Lower leg skin (tissue), 3 donors: ENCODE results near the gene ZNF530.

Experiments
- POLR2A ChIP-seq, 2 donors: fragments of 450-650 bp; IDR thresholded peaks; one replicate each; pipeline ENCODE4 v1.6.1; 2016 to 2017; ENCODE audit warnings: antibody characterized with exemption in 2 of 2, mild to moderate bottlenecking in 1 of 2, moderate library complexity in 1 of 2
- TF ChIP-seq, protein P1 (sequence below), 3 donors: fragments of 450-650 bp; IDR thresholded peaks; one replicate each; pipeline ENCODE4 v1.5.1; 2016; ENCODE audit warnings: antibody characterized with exemption in 3 of 3, mild to moderate bottlenecking in 3 of 3, moderate library complexity in 2 of 3

DNA sequence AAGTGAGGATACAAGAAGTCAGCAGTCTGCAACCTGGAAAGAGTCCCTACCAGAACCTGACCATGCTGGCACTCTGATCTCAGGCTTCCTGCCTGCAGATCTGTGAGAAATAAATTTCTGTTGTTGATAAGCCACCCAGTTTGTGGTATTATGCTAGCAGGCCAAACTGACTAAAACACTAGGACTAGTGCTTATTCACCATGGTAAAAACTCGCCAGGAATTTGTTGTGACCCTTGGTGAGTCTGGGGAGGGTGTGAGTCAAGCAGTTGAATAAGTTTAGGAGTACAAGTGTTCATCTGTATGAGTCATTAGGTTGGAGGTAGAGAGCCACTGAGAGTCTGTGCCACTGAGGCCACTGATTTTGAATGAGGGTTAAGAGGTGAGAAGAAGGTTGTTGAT, 12.2 kb upstream of the ZNF530 start:
- TF ChIP-seq, protein P1, sequence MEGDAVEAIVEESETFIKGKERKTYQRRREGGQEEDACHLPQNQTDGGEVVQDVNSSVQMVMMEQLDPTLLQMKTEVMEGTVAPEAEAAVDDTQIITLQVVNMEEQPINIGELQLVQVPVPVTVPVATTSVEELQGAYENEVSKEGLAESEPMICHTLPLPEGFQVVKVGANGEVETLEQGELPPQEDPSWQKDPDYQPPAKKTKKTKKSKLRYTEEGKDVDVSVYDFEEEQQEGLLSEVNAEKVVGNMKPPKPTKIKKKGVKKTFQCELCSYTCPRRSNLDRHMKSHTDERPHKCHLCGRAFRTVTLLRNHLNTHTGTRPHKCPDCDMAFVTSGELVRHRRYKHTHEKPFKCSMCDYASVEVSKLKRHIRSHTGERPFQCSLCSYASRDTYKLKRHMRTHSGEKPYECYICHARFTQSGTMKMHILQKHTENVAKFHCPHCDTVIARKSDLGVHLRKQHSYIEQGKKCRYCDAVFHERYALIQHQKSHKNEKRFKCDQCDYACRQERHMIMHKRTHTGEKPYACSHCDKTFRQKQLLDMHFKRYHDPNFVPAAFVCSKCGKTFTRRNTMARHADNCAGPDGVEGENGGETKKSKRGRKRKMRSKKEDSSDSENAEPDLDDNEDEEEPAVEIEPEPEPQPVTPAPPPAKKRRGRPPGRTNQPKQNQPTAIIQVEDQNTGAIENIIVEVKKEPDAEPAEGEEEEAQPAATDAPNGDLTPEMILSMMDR (IDR thresholded peaks at IDR 0.05), result no peak
- TF ChIP-seq POLR2A (IDR thresholded peaks at IDR 0.05), result no peak
